Hippocampal formation (tissue), 2 donors: Measurements from ENCODE around the gene PJA2.

Source experiments
- DNase-seq, 2 donors: peaks; one replicate each; lab custom pipeline; 2025; lab: John Stamatoyannopoulos, UW

Gene PJA2

GRCh38 chr5:109408991-109409843, 557 bp downstream of the PJA2 start:
- peak; percentile 62 to 64 for DNase-seq

- no peak for DNase-seq
Measured at GRCh38 chr5:109407913-109408312, 1.9 kb downstream of the PJA2 start.

GRCh38 chr5:109406719-109407118, 3.1 kb downstream of the PJA2 start:
- no peak for DNase-seq

- DNase-seq, result no peak
Measured at GRCh38 chr5:109404428-109404960, 5.3 kb downstream of the PJA2 start.

- no peak for DNase-seq
Measured at GRCh38 chr5:109403469-109403868, 6.3 kb downstream of the PJA2 start.

- DNase-seq, result peak in 1 of 2 donors; percentile 24
Measured at GRCh38 chr5:109399092-109399759, 10.5 kb downstream of the PJA2 start.

- no peak for DNase-seq
Measured at GRCh38 chr5:109396965-109397364, 12.8 kb downstream of the PJA2 start.

- no peak for DNase-seq
Measured at GRCh38 chr5:109394806-109395205, 15.0 kb downstream of the PJA2 start.

- DNase-seq, result no peak
Measured at GRCh38 chr5:109390188-109390587, 19.6 kb downstream of the PJA2 start.

GRCh38 chr5:109388407-109388806, 21.4 kb downstream of the PJA2 start:
- no peak for DNase-seq

- no peak for DNase-seq
Measured at GRCh38 chr5:109387408-109387974, 22.3 kb downstream of the PJA2 start.

- no peak for DNase-seq
Measured at GRCh38 chr5:109378095-109378494, 31.7 kb downstream of the PJA2 start.

GRCh38 chr5:109374625-109375024, 35.1 kb downstream of the PJA2 start:
- no peak for DNase-seq

GRCh38 chr5:109373932-109374331, 35.8 kb downstream of the PJA2 start:
- DNase-seq, result no peak

- no peak for DNase-seq
Measured at GRCh38 chr5:109370343-109370742, 39.4 kb downstream of the PJA2 start.

- DNase-seq, result no peak
Measured at GRCh38 chr5:109365653-109366052, 44.1 kb downstream of the PJA2 start.

- DNase-seq, result no peak
Measured at GRCh38 chr5:109364977-109365376, 44.8 kb downstream of the PJA2 start.

- no peak for DNase-seq
Measured at GRCh38 chr5:109359642-109360041, 50.1 kb downstream of the PJA2 start.

GRCh38 chr5:109357807-109358206, 52.0 kb downstream of the PJA2 start:
- DNase-seq, result no peak

- no peak for DNase-seq
Measured at GRCh38 chr5:109354761-109355160, 55.0 kb downstream of the PJA2 start.

- DNase-seq, result no peak
Measured at GRCh38 chr5:109351988-109352864, 57.5 kb downstream of the PJA2 start.
